Caco-2 (cell line): ENCODE data around the gene IRF1. TPM values are rescaled to one million over a fixed set of nuclear protein-coding genes. Genes with fewer than 3 reads are reported as not detected.

ENCODE experiments used
- BruUV-seq: library from RNA; stranded (reverse); fragments of 400-500 nt; replicated peaks from 2 replicates; lab custom pipeline; 2021; lab: Mats Ljungman, UMichigan
- CTCF ChIA-PET: fragments of 300-600 bp; sonication (Branson Sonifier 250); formaldehyde crosslinking; loops from one replicate; lab custom pipeline; 2022; ENCODE audit warnings: antibody characterized with exemption; lab: Charles Lee
- POLR2A ChIA-PET: fragments of 300-600 bp; sonication (Branson Sonifier 250); formaldehyde crosslinking; loops from one replicate; lab custom pipeline; 2022; ENCODE audit warnings: antibody characterized with exemption; lab: Charles Lee
- DNase-seq, 2 experiments: peaks; one replicate each; pipeline versions ENCODE4 v3.0.0 to v3.0.0-alpha.2; 2020 to 2022
- H3K27me3 ChIP-seq: replicated peaks from 2 replicates; pipeline ENCODE4 v1.6.0; 2011; ENCODE audit warnings: low read length; ENCODE audit not compliant: control insufficient read depth, insufficient read depth
- H3K36me3 ChIP-seq: 2 replicates; pipeline ENCODE4 v1.5.1; 2011; ENCODE audit warnings: low read length; ENCODE audit not compliant: control insufficient read depth, insufficient read depth
- H3K4me1 ChIP-seq: fragments of 250-450 bp; sonication (Bioruptor Pico); 2 replicates; pipeline ENCODE4 v1.5.1; 2020; ENCODE audit warnings: mild to moderate bottlenecking
- H3K4me3 ChIP-seq: 2 replicates; pipeline ENCODE4 v1.5.1; 2011; ENCODE audit warnings: low read depth, mild to moderate bottlenecking, control low read depth, low read length
- H3K9me3 ChIP-seq: fragments of 250-450 bp; sonication (Bioruptor Pico); 2 replicates; pipeline ENCODE4 v1.5.1; 2020; ENCODE audit warnings: mild to moderate bottlenecking, moderate library complexity
- H3K27ac Mint-ChIP-seq: one replicate; pipeline ENCODE4 v1.8.0; 2022; ENCODE audit warnings: mixed read lengths; ENCODE audit not compliant: unreplicated experiment
- H3K27me3 Mint-ChIP-seq: one replicate; pipeline ENCODE4 v1.8.0; 2022; ENCODE audit warnings: mixed read lengths; ENCODE audit not compliant: insufficient read depth, unreplicated experiment
- H3K36me3 Mint-ChIP-seq: one replicate; pipeline ENCODE4 v1.8.0; 2022; ENCODE audit warnings: mild to moderate bottlenecking, mixed read lengths; ENCODE audit not compliant: insufficient read depth, unreplicated experiment
- H3K4me1 Mint-ChIP-seq: one replicate; pipeline ENCODE4 v1.8.0; 2022; ENCODE audit warnings: low read depth, mixed read lengths; ENCODE audit not compliant: unreplicated experiment
- H3K4me3 Mint-ChIP-seq: one replicate; pipeline ENCODE4 v1.8.0; 2022; ENCODE audit warnings: mild to moderate bottlenecking, moderate library complexity, mixed read lengths; ENCODE audit not compliant: unreplicated experiment
- H3K9me3 Mint-ChIP-seq: one replicate; pipeline ENCODE4 v1.8.0; 2022; ENCODE audit warnings: mixed read lengths; ENCODE audit not compliant: unreplicated experiment
- intact Hi-C: fragments of 100-400 bp; cut with micrococcal nuclease; formaldehyde crosslinking; loops from one replicate; pipeline ENCODE4 v1.10.0; 2022; ENCODE audit not compliant: unreplicated experiment
- total RNA-seq: library from RNA; stranded (reverse); gene quantifications from 2 replicates; pipeline ENCODE4 v1.2.3, GENCODE V29; 2022
- TF ChIP-seq, protein P1 (sequence below), 2 experiments: fragments of 200-600 bp in 1 of 2; IDR thresholded peaks; 1 replicate in 1 of 2; 2 replicates in 1 of 2; pipeline versions ENCODE4 v1.5.1 to v1.8.0; 2011 to 2022; ENCODE audit warnings: antibody characterized with exemption in 1 of 2, control low read depth in 1 of 2, inconsistent platforms in 1 of 2, low read depth in 1 of 2, low read length in 1 of 2, mild to moderate bottlenecking in 1 of 2, moderate library complexity in 1 of 2; ENCODE audit not compliant: insufficient read depth in 1 of 2, severe bottlenecking in 1 of 2, unreplicated experiment in 1 of 2

The IRF1 gene
- total RNA-seq, 1 experiment from 2014 or later, result 16.8 TPM

- intact Hi-C loops, result no loop called here
- ChIA-PET CTCF (no interaction called here), POLR2A (no interaction called here)
- Histone ChIP-seq H3K4me1 (peaks cover 30% of the 10 kb centered on the region), H3K9me3 (no peaks in the 10 kb centered on the region), H3K4me3 (no peak overlapping the region), H3K36me3 (no peaks in the 10 kb centered on the region), H3K27me3 (no peaks in the 10 kb centered on the region)
- Mint-ChIP-seq H3K4me3 (no peak overlapping the region), H3K9me3 (no peaks in the 10 kb centered on the region), H3K36me3 (peaks cover 21% of the 10 kb centered on the region), H3K27me3 (no peaks in the 10 kb centered on the region), H3K4me1 (peaks cover 11% of the 10 kb centered on the region), H3K27ac (no peak overlapping the region)
- TF ChIP-seq, protein P1, sequence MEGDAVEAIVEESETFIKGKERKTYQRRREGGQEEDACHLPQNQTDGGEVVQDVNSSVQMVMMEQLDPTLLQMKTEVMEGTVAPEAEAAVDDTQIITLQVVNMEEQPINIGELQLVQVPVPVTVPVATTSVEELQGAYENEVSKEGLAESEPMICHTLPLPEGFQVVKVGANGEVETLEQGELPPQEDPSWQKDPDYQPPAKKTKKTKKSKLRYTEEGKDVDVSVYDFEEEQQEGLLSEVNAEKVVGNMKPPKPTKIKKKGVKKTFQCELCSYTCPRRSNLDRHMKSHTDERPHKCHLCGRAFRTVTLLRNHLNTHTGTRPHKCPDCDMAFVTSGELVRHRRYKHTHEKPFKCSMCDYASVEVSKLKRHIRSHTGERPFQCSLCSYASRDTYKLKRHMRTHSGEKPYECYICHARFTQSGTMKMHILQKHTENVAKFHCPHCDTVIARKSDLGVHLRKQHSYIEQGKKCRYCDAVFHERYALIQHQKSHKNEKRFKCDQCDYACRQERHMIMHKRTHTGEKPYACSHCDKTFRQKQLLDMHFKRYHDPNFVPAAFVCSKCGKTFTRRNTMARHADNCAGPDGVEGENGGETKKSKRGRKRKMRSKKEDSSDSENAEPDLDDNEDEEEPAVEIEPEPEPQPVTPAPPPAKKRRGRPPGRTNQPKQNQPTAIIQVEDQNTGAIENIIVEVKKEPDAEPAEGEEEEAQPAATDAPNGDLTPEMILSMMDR (IDR thresholded peaks at IDR 0.05; ENCODE audit: insufficient read depth in 1 of 2, low read depth in 1 of 2, low read length in 1 of 2, severe bottlenecking in 1 of 2, unreplicated experiment in 1 of 2), result no peak
- no peak for DNase-seq
- BruUV-seq, result no TSS peak
Observed at GRCh38 chr5:132492386-132493125, 2.0 kb upstream of the IRF1 start.

DNA sequence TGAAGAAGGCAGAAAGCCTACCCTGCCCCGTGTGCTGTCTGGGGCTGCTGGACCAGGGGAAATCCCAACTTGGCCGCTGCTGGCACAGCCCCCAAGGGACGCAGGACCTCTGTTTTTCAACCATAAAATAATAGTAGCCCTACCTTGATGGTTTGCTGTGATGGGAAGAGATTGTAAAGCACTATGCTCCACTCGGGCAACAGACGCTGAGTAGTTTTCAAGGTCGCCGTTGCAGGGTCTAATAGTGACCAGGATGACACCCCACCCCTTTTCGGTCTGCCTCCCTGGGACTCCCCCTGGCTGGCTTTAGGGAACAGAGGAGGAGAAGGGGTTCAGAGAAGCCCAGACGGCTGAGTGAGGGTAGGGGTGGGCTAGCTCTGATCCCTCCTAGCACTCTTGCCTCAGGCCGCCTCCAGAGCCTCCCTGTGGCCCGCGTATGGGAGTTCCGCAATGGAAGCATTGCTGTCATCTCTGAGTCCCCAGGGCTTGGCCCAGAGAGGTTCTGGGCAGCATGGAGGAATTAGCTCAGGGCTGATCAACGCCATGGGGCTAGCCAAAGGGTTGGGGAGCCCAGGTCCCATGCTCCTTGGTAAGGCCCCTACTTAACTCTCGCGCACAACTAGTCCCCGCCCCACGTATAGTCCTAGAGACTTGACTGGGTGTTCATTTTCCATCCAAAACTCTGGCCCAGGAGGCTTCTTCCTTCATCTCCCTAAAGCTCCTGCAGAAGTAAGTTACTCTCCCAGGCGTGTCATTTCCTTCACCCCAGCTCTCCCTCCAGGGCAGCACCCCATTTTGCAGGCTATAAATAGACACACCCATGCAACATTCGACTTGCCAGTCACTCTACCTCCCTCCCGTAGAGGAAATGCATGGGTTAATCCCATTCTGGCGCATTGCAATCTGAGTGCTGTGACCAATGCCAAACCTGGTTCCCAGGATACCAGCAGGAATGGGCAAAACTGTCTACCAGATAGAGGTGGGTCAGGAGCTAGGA, 1.1 kb upstream of the IRF1 start:
- CTCF ChIA-PET, result interaction anchor here (1.0 to 2.2 kb wide), 6 partner anchors 9 to 253 kb away, joined by 3 to 14 read pairs (median 6); partner anchors contain the start of gene SLC22A4
- no peaks in the 10 kb centered on the region for H3K27me3 Mint-ChIP-seq

More for the DNA sequence above, 1.1 kb upstream of the IRF1 start:
- Histone ChIP-seq H3K4me1 (peaks cover 27% of the 10 kb centered on the region), H3K27me3 (no peaks in the 10 kb centered on the region), H3K36me3 (no peaks in the 10 kb centered on the region), H3K4me3 (peak overlapping the region; percentile 89), H3K9me3 (no peaks in the 10 kb centered on the region)
- no peak for DNase-seq
- POLR2A ChIA-PET, result interaction anchor here (0.6 to 2.0 kb wide), 18 partner anchors 8 to 302 kb away, joined by 3 to 14 read pairs (median 4); partner anchors contain the start of gene SLC22A4
- intact Hi-C loops, result no loop called here
- H3K9me3 Mint-ChIP-seq, result no peaks in the 10 kb centered on the region
- TF ChIP-seq, protein P1 (IDR thresholded peaks at IDR 0.05; ENCODE audit: insufficient read depth in 1 of 2, low read depth in 1 of 2, low read length in 1 of 2, severe bottlenecking in 1 of 2, unreplicated experiment in 1 of 2), result no peak
- peaks cover 7% of the 10 kb centered on the region for H3K4me1 Mint-ChIP-seq
- TSS peak; percentile 92 for BruUV-seq
- peaks cover 18% of the 10 kb centered on the region for H3K36me3 Mint-ChIP-seq
- H3K4me3 Mint-ChIP-seq, result peak overlapping the region; percentile 81
- H3K27ac Mint-ChIP-seq, result peak overlapping the region; percentile 61
